ENCODE measurements around the gene MORN5.

DNA sequence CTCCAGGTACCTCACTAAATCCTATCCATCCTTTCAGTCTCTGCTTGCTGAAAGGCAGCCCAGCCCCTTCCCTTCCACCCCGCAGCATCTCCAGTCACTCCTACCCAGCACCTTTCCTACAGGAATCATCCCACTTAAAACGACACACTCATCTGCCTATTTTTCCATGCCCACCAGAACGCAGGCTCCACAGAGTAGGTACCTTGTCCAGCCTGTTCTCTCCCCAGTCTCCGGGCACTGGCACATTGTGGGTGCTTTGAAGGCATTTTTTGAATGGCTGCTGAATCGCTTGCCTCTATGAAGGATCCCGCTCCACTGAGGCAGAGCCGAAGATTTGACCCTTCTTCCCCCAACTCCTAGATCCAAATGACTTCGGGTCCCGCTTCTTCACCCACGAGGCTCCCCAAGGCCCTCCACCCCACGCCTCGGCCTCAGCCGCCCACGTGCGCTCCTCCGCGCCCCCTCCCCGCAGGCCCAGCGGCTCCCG is 53.4 kb downstream of the MORN5 start:
- TF ChIP-seq BACH1 (tag; IDR thresholded peaks at IDR 0.05) = no peak
- TF ChIP-seq NFIC (IDR thresholded peaks at IDR 0.05) = no peak
- no peak for TF ChIP-seq CREM (IDR thresholded peaks at IDR 0.05; ENCODE audit: low read depth)
- TF ChIP-seq, protein P1, sequence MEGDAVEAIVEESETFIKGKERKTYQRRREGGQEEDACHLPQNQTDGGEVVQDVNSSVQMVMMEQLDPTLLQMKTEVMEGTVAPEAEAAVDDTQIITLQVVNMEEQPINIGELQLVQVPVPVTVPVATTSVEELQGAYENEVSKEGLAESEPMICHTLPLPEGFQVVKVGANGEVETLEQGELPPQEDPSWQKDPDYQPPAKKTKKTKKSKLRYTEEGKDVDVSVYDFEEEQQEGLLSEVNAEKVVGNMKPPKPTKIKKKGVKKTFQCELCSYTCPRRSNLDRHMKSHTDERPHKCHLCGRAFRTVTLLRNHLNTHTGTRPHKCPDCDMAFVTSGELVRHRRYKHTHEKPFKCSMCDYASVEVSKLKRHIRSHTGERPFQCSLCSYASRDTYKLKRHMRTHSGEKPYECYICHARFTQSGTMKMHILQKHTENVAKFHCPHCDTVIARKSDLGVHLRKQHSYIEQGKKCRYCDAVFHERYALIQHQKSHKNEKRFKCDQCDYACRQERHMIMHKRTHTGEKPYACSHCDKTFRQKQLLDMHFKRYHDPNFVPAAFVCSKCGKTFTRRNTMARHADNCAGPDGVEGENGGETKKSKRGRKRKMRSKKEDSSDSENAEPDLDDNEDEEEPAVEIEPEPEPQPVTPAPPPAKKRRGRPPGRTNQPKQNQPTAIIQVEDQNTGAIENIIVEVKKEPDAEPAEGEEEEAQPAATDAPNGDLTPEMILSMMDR (IDR thresholded peaks at IDR 0.05 in 2 of 3, conservative IDR thresholded peaks at IDR 0.05 in 1 of 3; ENCODE audit: insufficient read depth in 2 of 3, low read depth in 1 of 3, low read length in 3 of 3) = no peak
- TF ChIP-seq, protein P2, sequence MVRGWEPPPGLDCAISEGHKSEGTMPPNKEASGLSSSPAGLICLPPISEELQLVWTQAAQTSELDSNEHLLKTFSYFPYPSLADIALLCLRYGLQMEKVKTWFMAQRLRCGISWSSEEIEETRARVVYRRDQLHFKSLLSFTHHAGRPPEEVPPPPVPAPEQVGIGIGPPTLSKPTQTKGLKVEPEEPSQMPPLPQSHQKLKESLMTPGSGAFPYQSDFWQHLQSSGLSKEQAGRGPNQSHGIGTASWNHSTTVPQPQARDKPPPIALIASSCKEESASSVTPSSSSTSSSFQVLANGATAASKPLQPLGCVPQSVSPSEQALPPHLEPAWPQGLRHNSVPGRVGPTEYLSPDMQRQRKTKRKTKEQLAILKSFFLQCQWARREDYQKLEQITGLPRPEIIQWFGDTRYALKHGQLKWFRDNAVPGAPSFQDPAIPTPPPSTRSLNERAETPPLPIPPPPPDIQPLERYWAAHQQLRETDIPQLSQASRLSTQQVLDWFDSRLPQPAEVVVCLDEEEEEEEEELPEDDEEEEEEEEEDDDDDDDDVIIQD (CRISPR knock-in tag; IDR thresholded peaks at IDR 0.05) = no peak
- no peak for TF ChIP-seq ZFP36 (IDR thresholded peaks at IDR 0.05; ENCODE audit: low read depth, low read length, partially characterized antibody)
- TF ChIP-seq GATAD2A (IDR thresholded peaks at IDR 0.05) = no peak
- no peak for TF ChIP-seq TAF1 (IDR thresholded peaks at IDR 0.05; ENCODE audit: control insufficient read depth, extremely low read depth, insufficient read depth, low read length, severe bottlenecking)
- TF ChIP-seq NR4A1 (CRISPR knock-in tag; IDR thresholded peaks at IDR 0.05) = no peak
- TF ChIP-seq NR4A1 (tag; IDR thresholded peaks at IDR 0.05) = no peak
- TF ChIP-seq RBM15 (IDR thresholded peaks at IDR 0.05; ENCODE audit: insufficient read depth, low read length) = no peak
- TF ChIP-seq ETS2 (tag; IDR thresholded peaks at IDR 0.05; ENCODE audit: borderline replicate concordance, poor library complexity, severe bottlenecking) = no peak
- no peak for TF ChIP-seq RBBP5 (IDR thresholded peaks at IDR 0.05; ENCODE audit: borderline replicate concordance, insufficient read depth, low read length, poor library complexity, severe bottlenecking)
- TF ChIP-seq, protein P3, sequence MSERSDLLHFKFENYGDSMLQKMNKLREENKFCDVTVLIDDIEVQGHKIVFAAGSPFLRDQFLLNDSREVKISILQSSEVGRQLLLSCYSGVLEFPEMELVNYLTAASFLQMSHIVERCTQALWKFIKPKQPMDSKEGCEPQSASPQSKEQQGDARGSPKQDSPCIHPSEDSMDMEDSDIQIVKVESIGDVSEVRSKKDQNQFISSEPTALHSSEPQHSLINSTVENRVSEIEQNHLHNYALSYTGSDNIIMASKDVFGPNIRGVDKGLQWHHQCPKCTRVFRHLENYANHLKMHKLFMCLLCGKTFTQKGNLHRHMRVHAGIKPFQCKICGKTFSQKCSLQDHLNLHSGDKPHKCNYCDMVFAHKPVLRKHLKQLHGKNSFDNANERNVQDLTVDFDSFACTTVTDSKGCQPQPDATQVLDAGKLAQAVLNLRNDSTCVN (CRISPR knock-in tag; IDR thresholded peaks at IDR 0.05) = no peak

Measured in K562 (cell line).